Measurements from ENCODE around the gene CCT8L2.
"Not testable (repeated sequence)": the region's sequence is repeated elsewhere in the genome, so short reads cannot be mapped to it uniquely, and the experiment has no call there.

The CCT8L2 gene

GRCh38 chr22:16594026-16594425 is 1.4 kb upstream of the CCT8L2 start:
- Histone ChIP-seq H3K4me3 (replicated peaks; ENCODE audit: low read depth, low read length) (no peak overlapping the region), H3K36me3 (ENCODE audit: control insufficient read depth, insufficient read depth, low read length) (no peaks in the 10 kb centered on the region), H3K27me3 (replicated peaks; ENCODE audit: control insufficient read depth, insufficient read depth, low read length) (no peaks in the 10 kb centered on the region)
- TF ChIP-seq CTCF (IDR thresholded peaks at IDR 0.05; ENCODE audit: insufficient read depth, low read length, poor library complexity, severe bottlenecking) = no peak
- no peak for DNase-seq (ENCODE audit: extremely low read depth, insufficient read length)

GRCh38 chr22:16592231-16592630 is 379 bp downstream of the CCT8L2 start:
- DNase-seq (ENCODE audit: extremely low read depth, insufficient read length); H3K4me3 ChIP-seq (replicated peaks; ENCODE audit: low read depth, low read length); H3K36me3 ChIP-seq (ENCODE audit: control insufficient read depth, insufficient read depth, low read length); H3K27me3 ChIP-seq (replicated peaks; ENCODE audit: control insufficient read depth, insufficient read depth, low read length): not testable (repeated sequence)

- not testable (repeated sequence) for H3K27me3 ChIP-seq (replicated peaks; ENCODE audit: control insufficient read depth, insufficient read depth, low read length); DNase-seq (ENCODE audit: extremely low read depth, insufficient read length); H3K36me3 ChIP-seq (ENCODE audit: control insufficient read depth, insufficient read depth, low read length); H3K4me3 ChIP-seq (replicated peaks; ENCODE audit: low read depth, low read length)
Observed at GRCh38 chr22:16591136-16591535, 1.5 kb downstream of the CCT8L2 start.

- Histone ChIP-seq H3K4me3 (replicated peaks; ENCODE audit: low read depth, low read length) (no peak overlapping the region), H3K27me3 (replicated peaks; ENCODE audit: control insufficient read depth, insufficient read depth, low read length) (no peaks in the 10 kb centered on the region), H3K36me3 (ENCODE audit: control insufficient read depth, insufficient read depth, low read length) (no peaks in the 10 kb centered on the region)
- no peak for TF ChIP-seq CTCF (IDR thresholded peaks at IDR 0.05; ENCODE audit: insufficient read depth, low read length, poor library complexity, severe bottlenecking)
- no peak for DNase-seq (ENCODE audit: extremely low read depth, insufficient read length)
Observed at GRCh38 chr22:16586991-16587390, 5.6 kb downstream of the CCT8L2 start.

GRCh38 chr22:16586170-16586569 is 6.4 kb downstream of the CCT8L2 start:
- Histone ChIP-seq H3K36me3 (ENCODE audit: control insufficient read depth, insufficient read depth, low read length) (no peaks in the 10 kb centered on the region), H3K27me3 (replicated peaks; ENCODE audit: control insufficient read depth, insufficient read depth, low read length) (no peaks in the 10 kb centered on the region), H3K4me3 (replicated peaks; ENCODE audit: low read depth, low read length) (no peak overlapping the region)
- DNase-seq (ENCODE audit: extremely low read depth, insufficient read length) = no peak
- no peak for TF ChIP-seq CTCF (IDR thresholded peaks at IDR 0.05; ENCODE audit: insufficient read depth, low read length, poor library complexity, severe bottlenecking)

- not testable (repeated sequence) for H3K27me3 ChIP-seq (replicated peaks; ENCODE audit: control insufficient read depth, insufficient read depth, low read length); H3K36me3 ChIP-seq (ENCODE audit: control insufficient read depth, insufficient read depth, low read length); H3K4me3 ChIP-seq (replicated peaks; ENCODE audit: low read depth, low read length); DNase-seq (ENCODE audit: extremely low read depth, insufficient read length)
Observed at GRCh38 chr22:16580872-16581271, 11.7 kb downstream of the CCT8L2 start.

- not testable (repeated sequence) for DNase-seq (ENCODE audit: extremely low read depth, insufficient read length); H3K4me3 ChIP-seq (replicated peaks; ENCODE audit: low read depth, low read length); H3K27me3 ChIP-seq (replicated peaks; ENCODE audit: control insufficient read depth, insufficient read depth, low read length); H3K36me3 ChIP-seq (ENCODE audit: control insufficient read depth, insufficient read depth, low read length)
Observed at GRCh38 chr22:16569240-16569834, 23.3 kb downstream of the CCT8L2 start.

- no peak for TF ChIP-seq CTCF (IDR thresholded peaks at IDR 0.05; ENCODE audit: insufficient read depth, low read length, poor library complexity, severe bottlenecking)
- DNase-seq (ENCODE audit: extremely low read depth, insufficient read length) = no peak
- no peaks in the 10 kb centered on the region for H3K27me3 ChIP-seq (replicated peaks; ENCODE audit: control insufficient read depth, insufficient read depth, low read length)
- no peak overlapping the region for H3K4me3 ChIP-seq (replicated peaks; ENCODE audit: low read depth, low read length)
- H3K36me3 ChIP-seq (ENCODE audit: control insufficient read depth, insufficient read depth, low read length) = no peaks in the 10 kb centered on the region
Observed at GRCh38 chr22:16568425-16568758, 24.2 kb downstream of the CCT8L2 start.

- H3K36me3 ChIP-seq (ENCODE audit: control insufficient read depth, insufficient read depth, low read length); H3K4me3 ChIP-seq (replicated peaks; ENCODE audit: low read depth, low read length); H3K27me3 ChIP-seq (replicated peaks; ENCODE audit: control insufficient read depth, insufficient read depth, low read length); DNase-seq (ENCODE audit: extremely low read depth, insufficient read length): not testable (repeated sequence)
Observed at GRCh38 chr22:16567617-16568424, 24.8 kb downstream of the CCT8L2 start.

- H3K36me3 ChIP-seq (ENCODE audit: control insufficient read depth, insufficient read depth, low read length); H3K4me3 ChIP-seq (replicated peaks; ENCODE audit: low read depth, low read length); DNase-seq (ENCODE audit: extremely low read depth, insufficient read length); H3K27me3 ChIP-seq (replicated peaks; ENCODE audit: control insufficient read depth, insufficient read depth, low read length): not testable (repeated sequence)
Observed at GRCh38 chr22:16566421-16567151, 26.0 kb downstream of the CCT8L2 start.

All from GM06990 (cell line).